Astrocyte (in vitro differentiated cells and primary cell): ENCODE data around the gene LOC128125822.

Experiments used
- CTCF ChIP-seq: IDR thresholded peaks from 2 replicates; pipeline ENCODE4 v1.5.1; 2011; ENCODE audit warnings: low read depth, mild to moderate bottlenecking, inconsistent platforms, low read length, moderate library complexity; ENCODE audit not compliant: insufficient read depth
- EZH2 ChIP-seq: IDR thresholded peaks from 2 replicates; pipeline ENCODE4 v1.6.1; 2012; ENCODE audit warnings: mild to moderate bottlenecking, low read length, inconsistent platforms; ENCODE audit not compliant: insufficient read depth

GRCh38 chr6:63584125-63584514 is 11.8 kb downstream of the LOC128125822 start:
- TF ChIP-seq CTCF (no peak), EZH2 (no peak)
